ENCODE data around the gene NTM.

GRCh38 chr11:132111838-132112237 is 741.4 kb downstream of the NTM start:
- TF ChIP-seq CTCF (IDR thresholded peaks at IDR 0.05) (no peak), POLR2A (IDR thresholded peaks at IDR 0.05) (no peak)
